ENCODE data around the gene ZNF276. TPM values are rescaled to one million over a fixed set of nuclear protein-coding genes. Genes with fewer than 3 reads are reported as not detected.

ZNF276 gene
- polyA plus RNA-seq, 1 of the 3 experiments (the other 2 are of a cell fraction) = 24.9 TPM

DNA sequence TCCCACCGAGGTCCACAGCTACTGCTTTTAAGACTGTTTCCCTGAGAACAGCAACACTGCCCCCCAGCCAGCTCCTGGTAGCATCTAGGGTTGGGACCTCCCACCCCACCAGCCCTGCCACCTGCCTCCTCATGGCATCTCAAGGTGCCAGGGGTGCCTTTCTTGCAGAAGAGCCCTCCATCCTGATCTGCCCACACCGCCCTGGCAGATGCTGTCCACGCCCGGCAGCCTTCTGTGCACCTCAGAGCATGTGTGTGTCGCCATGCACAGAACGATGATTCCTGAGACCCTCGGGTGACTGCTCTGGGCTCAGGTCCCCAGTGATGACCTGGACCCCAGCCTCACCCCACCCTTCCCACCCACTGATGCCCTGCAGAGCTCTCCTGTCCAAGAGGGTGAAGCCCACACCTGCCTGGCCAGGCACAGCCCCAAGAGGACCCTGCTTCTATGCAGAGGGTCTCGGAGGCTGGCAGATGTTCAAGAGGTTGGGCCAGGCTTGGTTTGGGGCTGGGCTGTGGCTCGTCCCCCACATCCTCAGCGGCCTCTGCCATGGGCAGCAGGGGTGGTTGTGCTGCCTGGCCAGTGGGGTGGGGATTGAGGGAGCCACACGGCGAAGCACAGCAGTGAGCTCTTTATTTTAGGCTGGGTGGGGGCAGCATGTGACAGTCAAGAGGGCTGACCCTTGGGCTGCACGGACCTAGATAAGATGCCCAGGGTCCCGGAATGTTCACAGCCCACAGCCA, 14.6 kb upstream of the ZNF276 start:
- CTCF ChIA-PET = interaction anchor here (0.8 to 2.3 kb wide), 22 partner anchors 9 to 314 kb away, joined by 3 to 22 read pairs (median 4); partner anchors contain the start of genes MC1R and TCF25
- WGBS (ENCODE audit: low lambda C conversion rate) = 83% methylated on average over 13 of the region's 14 CpGs

GRCh38 chr16:89707695-89708094, 13.6 kb upstream of the ZNF276 start:
- POLR2A ChIA-PET = interaction anchor here (0.9 to 1.7 kb wide), 2 partner anchors 8 to 10 kb away, joined by 3 to 5 read pairs; no protein-coding TSS in a partner anchor
- H3K36me3 ChIP-seq (replicated peaks in 1 of 2; ENCODE audit: control insufficient read depth in 1 of 2, insufficient read depth in 2 of 2, low read length in 1 of 2) = no peaks in the 10 kb centered on the region
- H3K27me3 ChIP-seq (ENCODE audit: insufficient read depth) = no peaks in the 10 kb centered on the region
- DNase-seq = no peak
- H3K9me2 ChIP-seq = no peaks in the 10 kb centered on the region
- CTCF ChIA-PET = interaction anchor here (1.0 to 1.5 kb wide), 2 partner anchors 153 to 211 kb away, joined by 3 to 6 read pairs; partner anchors contain the start of gene MC1R
- no peaks in the 10 kb centered on the region for H4K20me1 ChIP-seq (ENCODE audit: insufficient read depth)
- H3K79me2 ChIP-seq (ENCODE audit: insufficient read depth) = peaks cover 6% of the 10 kb centered on the region; the same call in 1 of the 2 replicates
- 59% methylated on average over 3 of the region's 9 CpGs for WGBS (ENCODE audit: low lambda C conversion rate)
- H3K4me1 ChIP-seq (ENCODE audit: control insufficient read depth in 1 of 2, insufficient read depth in 2 of 2, low read depth in 1 of 2, low read length in 1 of 2) = peaks cover 0 to 3% of the 10 kb centered on the region in 2 experiments; a peak in 1 of 4 replicates
- H3K9me3 ChIP-seq = no peaks in the 10 kb centered on the region
- H2AFZ ChIP-seq (ENCODE audit: low read depth) = no peak overlapping the region
- no peak overlapping the region for H3K9ac ChIP-seq
- H3F3A ChIP-seq (replicated peaks; ENCODE audit: insufficient read depth) = peaks cover 7% of the 10 kb centered on the region
- no peak overlapping the region for H3K4me3 ChIP-seq (ENCODE audit: low read depth in 2 of 2, low read length in 1 of 2)
- no peak for TF ChIP-seq GATA2 (CRISPR knock-in tag; IDR thresholded peaks at IDR 0.05)
- no peak for TF ChIP-seq YY1 (IDR thresholded peaks at IDR 0.05; ENCODE audit: low read depth)
- TF ChIP-seq PBX3 (IDR thresholded peaks at IDR 0.05) = no peak
- TF ChIP-seq RCOR1 (IDR thresholded peaks at IDR 0.05; ENCODE audit: low read length) = no peak
- no peak for TF ChIP-seq JUND (IDR thresholded peaks at IDR 0.05)
- TF ChIP-seq MXI1 (IDR thresholded peaks at IDR 0.05; ENCODE audit: low read depth, low read length) = no peak
- TF ChIP-seq RXRA (IDR thresholded peaks at IDR 0.05; ENCODE audit: borderline replicate concordance, low read depth) = no peak
- TF ChIP-seq FOXM1 (IDR thresholded peaks at IDR 0.05; ENCODE audit: low read depth) = no peak
- no peak overlapping the region for H3K4me2 ChIP-seq
- no peak overlapping the region for H3K27ac ChIP-seq (ENCODE audit: low read depth in 2 of 2, low read length in 1 of 2)

More for the DNA sequence above, 14.6 kb upstream of the ZNF276 start:
- Histone ChIP-seq H3K9me3 (no peaks in the 10 kb centered on the region), H3K9ac (no peak overlapping the region), H3F3A (replicated peaks; ENCODE audit: insufficient read depth) (peaks cover 13% of the 10 kb centered on the region), H2AFZ (ENCODE audit: low read depth) (no peak overlapping the region), H3K27ac (ENCODE audit: low read depth in 2 of 2, low read length in 1 of 2) (no peak overlapping the region), H3K79me2 (ENCODE audit: insufficient read depth) (no peaks in the 10 kb centered on the region), H4K20me1 (ENCODE audit: insufficient read depth) (no peaks in the 10 kb centered on the region), H3K9me2 (no peaks in the 10 kb centered on the region), H3K4me2 (no peak overlapping the region), H3K36me3 (replicated peaks in 1 of 2; ENCODE audit: control insufficient read depth in 1 of 2, insufficient read depth in 2 of 2, low read length in 1 of 2) (no peaks in the 10 kb centered on the region), H3K4me3 (ENCODE audit: low read depth in 2 of 2, low read length in 1 of 2) (no peak overlapping the region), H3K27me3 (ENCODE audit: insufficient read depth) (no peaks in the 10 kb centered on the region), H3K4me1 (ENCODE audit: control insufficient read depth in 1 of 2, insufficient read depth in 2 of 2, low read depth in 1 of 2, low read length in 1 of 2) (peaks cover 0 to 6% of the 10 kb centered on the region in 2 experiments; a peak in 1 of 4 replicates)
- DNase-seq = no peak
- TF ChIP-seq POLR2AphosphoS5 (IDR thresholded peaks at IDR 0.05; ENCODE audit: low read depth, low read length) (no peak), MAX (IDR thresholded peaks at IDR 0.05; ENCODE audit: low read depth) (no peak), RCOR1 (IDR thresholded peaks at IDR 0.05; ENCODE audit: low read length) (no peak), REST (IDR thresholded peaks at IDR 0.05; ENCODE audit: low read depth, low read length) (no peak), RAD21 (IDR thresholded peaks at IDR 0.05; ENCODE audit: low read length) (no peak), YY1 (IDR thresholded peaks at IDR 0.05; ENCODE audit: low read depth) (no peak)
- POLR2A ChIA-PET = interaction anchor here (0.5 to 1.5 kb wide), 6 partner anchors 14 to 217 kb away, joined by 3 to 7 read pairs (median 5); partner anchors contain the start of genes TCF25 and VPS9D1

Measured in SK-N-SH (cell line).